ENCODE measurements around the gene SPPL2A. TPM values are rescaled to one million over a fixed set of nuclear protein-coding genes. Genes with fewer than 3 reads are reported as not detected.

The SPPL2A gene
- total and polyA plus RNA-seq, 4 donors = 67.5 to 135 (median 93.2) TPM

- H3K9me3 ChIP-seq (ENCODE audit: control insufficient read depth in 4 of 4, low read length in 3 of 4) = no peaks in the 10 kb centered on the region
- no peaks in the 10 kb centered on the region for H3K27me3 ChIP-seq (ENCODE audit: control insufficient read depth in 4 of 4, insufficient read depth in 4 of 4, low read length in 3 of 4)
- no peak overlapping the region for H3K9ac ChIP-seq (ENCODE audit: low read depth in 1 of 2, low read length in 2 of 2)
- H3K4me3 ChIP-seq (ENCODE audit: low read depth in 1 of 3, low read length in 3 of 3) = no peak overlapping the region
- WGBS = 94% methylated on average over 1 of the region's 1 CpG
- H3K4me1 ChIP-seq (ENCODE audit: control insufficient read depth in 4 of 4, insufficient read depth in 4 of 4, low read length in 3 of 4) = peaks cover 0 to 16% (median 8%) of the 10 kb centered on the region in 4 donors
- H3K27ac ChIP-seq (ENCODE audit: low read depth in 1 of 2, low read length in 2 of 2) = peak overlapping the region; percentile 18 to 50
- DNase-seq (ENCODE audit: low spot score) = no peak
- TF ChIP-seq ATF3 (IDR thresholded peaks at IDR 0.05) (peak; percentile 52), RXRA (IDR thresholded peaks at IDR 0.05) (peak in 1 of 2 donors; percentile 5), NR2F2 (IDR thresholded peaks at IDR 0.05) (no peak), ZBTB33 (IDR thresholded peaks at IDR 0.05) (no peak), SP1 (IDR thresholded peaks at IDR 0.05) (peak; percentile 36), FOXA2 (IDR thresholded peaks at IDR 0.05) (no peak), YY1 (IDR thresholded peaks at IDR 0.05) (no peak), EGR1 (IDR thresholded peaks at IDR 0.05; ENCODE audit: low read depth in 2 of 2) (no peak), JUND (IDR thresholded peaks at IDR 0.05) (peak; percentile 41 to 64), RAD21 (IDR thresholded peaks at IDR 0.05) (peak; percentile 4 to 24), FOXA1 (IDR thresholded peaks at IDR 0.05) (no peak), HNF4G (IDR thresholded peaks at IDR 0.05) (peak; percentile 48), TAF1 (conservative IDR thresholded peaks at IDR 0.05) (no peak), GABPA (IDR thresholded peaks at IDR 0.05 in 1 of 2, conservative IDR thresholded peaks at IDR 0.05 in 1 of 2) (no peak), HNF4A (conservative IDR thresholded peaks at IDR 0.05) (peak; percentile 63 to 83)
- TF ChIP-seq, protein P1, sequence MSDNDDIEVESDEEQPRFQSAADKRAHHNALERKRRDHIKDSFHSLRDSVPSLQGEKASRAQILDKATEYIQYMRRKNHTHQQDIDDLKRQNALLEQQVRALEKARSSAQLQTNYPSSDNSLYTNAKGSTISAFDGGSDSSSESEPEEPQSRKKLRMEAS (IDR thresholded peaks at IDR 0.05) = no peak
- TF ChIP-seq, protein P2, sequence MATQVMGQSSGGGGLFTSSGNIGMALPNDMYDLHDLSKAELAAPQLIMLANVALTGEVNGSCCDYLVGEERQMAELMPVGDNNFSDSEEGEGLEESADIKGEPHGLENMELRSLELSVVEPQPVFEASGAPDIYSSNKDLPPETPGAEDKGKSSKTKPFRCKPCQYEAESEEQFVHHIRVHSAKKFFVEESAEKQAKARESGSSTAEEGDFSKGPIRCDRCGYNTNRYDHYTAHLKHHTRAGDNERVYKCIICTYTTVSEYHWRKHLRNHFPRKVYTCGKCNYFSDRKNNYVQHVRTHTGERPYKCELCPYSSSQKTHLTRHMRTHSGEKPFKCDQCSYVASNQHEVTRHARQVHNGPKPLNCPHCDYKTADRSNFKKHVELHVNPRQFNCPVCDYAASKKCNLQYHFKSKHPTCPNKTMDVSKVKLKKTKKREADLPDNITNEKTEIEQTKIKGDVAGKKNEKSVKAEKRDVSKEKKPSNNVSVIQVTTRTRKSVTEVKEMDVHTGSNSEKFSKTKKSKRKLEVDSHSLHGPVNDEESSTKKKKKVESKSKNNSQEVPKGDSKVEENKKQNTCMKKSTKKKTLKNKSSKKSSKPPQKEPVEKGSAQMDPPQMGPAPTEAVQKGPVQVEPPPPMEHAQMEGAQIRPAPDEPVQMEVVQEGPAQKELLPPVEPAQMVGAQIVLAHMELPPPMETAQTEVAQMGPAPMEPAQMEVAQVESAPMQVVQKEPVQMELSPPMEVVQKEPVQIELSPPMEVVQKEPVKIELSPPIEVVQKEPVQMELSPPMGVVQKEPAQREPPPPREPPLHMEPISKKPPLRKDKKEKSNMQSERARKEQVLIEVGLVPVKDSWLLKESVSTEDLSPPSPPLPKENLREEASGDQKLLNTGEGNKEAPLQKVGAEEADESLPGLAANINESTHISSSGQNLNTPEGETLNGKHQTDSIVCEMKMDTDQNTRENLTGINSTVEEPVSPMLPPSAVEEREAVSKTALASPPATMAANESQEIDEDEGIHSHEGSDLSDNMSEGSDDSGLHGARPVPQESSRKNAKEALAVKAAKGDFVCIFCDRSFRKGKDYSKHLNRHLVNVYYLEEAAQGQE (IDR thresholded peaks at IDR 0.05) = no peak
- TF ChIP-seq, protein P3, sequence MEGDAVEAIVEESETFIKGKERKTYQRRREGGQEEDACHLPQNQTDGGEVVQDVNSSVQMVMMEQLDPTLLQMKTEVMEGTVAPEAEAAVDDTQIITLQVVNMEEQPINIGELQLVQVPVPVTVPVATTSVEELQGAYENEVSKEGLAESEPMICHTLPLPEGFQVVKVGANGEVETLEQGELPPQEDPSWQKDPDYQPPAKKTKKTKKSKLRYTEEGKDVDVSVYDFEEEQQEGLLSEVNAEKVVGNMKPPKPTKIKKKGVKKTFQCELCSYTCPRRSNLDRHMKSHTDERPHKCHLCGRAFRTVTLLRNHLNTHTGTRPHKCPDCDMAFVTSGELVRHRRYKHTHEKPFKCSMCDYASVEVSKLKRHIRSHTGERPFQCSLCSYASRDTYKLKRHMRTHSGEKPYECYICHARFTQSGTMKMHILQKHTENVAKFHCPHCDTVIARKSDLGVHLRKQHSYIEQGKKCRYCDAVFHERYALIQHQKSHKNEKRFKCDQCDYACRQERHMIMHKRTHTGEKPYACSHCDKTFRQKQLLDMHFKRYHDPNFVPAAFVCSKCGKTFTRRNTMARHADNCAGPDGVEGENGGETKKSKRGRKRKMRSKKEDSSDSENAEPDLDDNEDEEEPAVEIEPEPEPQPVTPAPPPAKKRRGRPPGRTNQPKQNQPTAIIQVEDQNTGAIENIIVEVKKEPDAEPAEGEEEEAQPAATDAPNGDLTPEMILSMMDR (IDR thresholded peaks at IDR 0.05; ENCODE audit: low read depth, low read length, missing input control) = no peak
- peaks cover 4 to 13% (median 10%) of the 10 kb centered on the region in 4 donors for H3K36me3 ChIP-seq (ENCODE audit: control insufficient read depth in 4 of 4, insufficient read depth in 3 of 4, low read depth in 1 of 4, low read length in 3 of 4)
Observed at GRCh38 chr15:50726315-50726714, 39.2 kb downstream of the SPPL2A start.

Measured in liver (tissue), 9 donors.